MM.1S (cell line): ENCODE results near the gene ULK4.
"Not testable (repeated sequence)": the region's sequence is repeated elsewhere in the genome, so short reads cannot be mapped to it uniquely, and the experiment has no call there.

Source experiments
- DNase-seq: peaks from one replicate; pipeline ENCODE4 v3.0.0-alpha.2; 2015
- H2AFZ ChIP-seq: fragments of 300-600 bp; sonication (generic); 2 replicates; pipeline ENCODE4 v1.6.0; 2016; ENCODE audit warnings: antibody characterized with exemption, low read length
- H3F3A ChIP-seq: fragments of 300-600 bp; sonication (generic); 2 replicates; pipeline ENCODE4 v1.6.1; 2016; ENCODE audit warnings: mild to moderate bottlenecking, antibody characterized with exemption, low read length, moderate library complexity, mixed read lengths; ENCODE audit not compliant: insufficient read depth
- H3K27ac ChIP-seq: fragments of 300-600 bp; sonication (generic); 2 replicates; pipeline ENCODE4 v1.5.1; 2016; ENCODE audit warnings: mild to moderate bottlenecking, low read length
- H3K27me3 ChIP-seq: fragments of 300-600 bp; sonication (generic); replicated peaks from 2 replicates; pipeline ENCODE4 v1.6.0; 2016; ENCODE audit warnings: low read length; ENCODE audit not compliant: insufficient read depth
- H3K36me3 ChIP-seq: fragments of 300-600 bp; sonication (generic); replicated peaks from 2 replicates; pipeline ENCODE4 v1.6.1; 2016; ENCODE audit warnings: mild to moderate bottlenecking, low read length, mixed read lengths; ENCODE audit not compliant: insufficient read depth
- H3K4me1 ChIP-seq: fragments of 300-600 bp; sonication (generic); 2 replicates; pipeline ENCODE4 v1.6.1; 2016; ENCODE audit warnings: low read length, mixed read lengths
- H3K4me2 ChIP-seq: fragments of 300-600 bp; sonication (generic); 2 replicates; pipeline ENCODE4 v1.6.0; 2016; ENCODE audit warnings: low read depth, low read length
- H3K4me3 ChIP-seq: fragments of 300-600 bp; sonication (generic); 2 replicates; pipeline ENCODE4 v1.5.1; 2016; ENCODE audit warnings: low read length, mixed read lengths
- H3K79me2 ChIP-seq: fragments of 300-600 bp; sonication (generic); 2 replicates; pipeline ENCODE4 v1.6.1; 2016; ENCODE audit warnings: mixed run types, low read length, mixed read lengths
- H3K9ac ChIP-seq: fragments of 300-600 bp; sonication (generic); 2 replicates; pipeline ENCODE4 v1.6.1; 2016; ENCODE audit warnings: low read length, mixed read lengths
- H3K9me2 ChIP-seq: fragments of 300-600 bp; sonication (generic); replicated peaks from 2 replicates; pipeline ENCODE4 v1.6.1; 2016; ENCODE audit warnings: mild to moderate bottlenecking, low read length, mixed read lengths; ENCODE audit not compliant: insufficient read depth
- H3K9me3 ChIP-seq: fragments of 300-600 bp; sonication (generic); replicated peaks from 2 replicates; pipeline ENCODE4 v1.6.1; 2016; ENCODE audit warnings: mild to moderate bottlenecking, low read length, mixed read lengths; ENCODE audit not compliant: insufficient read depth
- H4K20me1 ChIP-seq: fragments of 300-600 bp; sonication (generic); 2 replicates; pipeline ENCODE4 v1.6.1; 2016; ENCODE audit warnings: mild to moderate bottlenecking, low read length, moderate library complexity, mixed read lengths; ENCODE audit not compliant: insufficient read depth
- CTCF ChIP-seq: fragments of 300-600 bp; sonication (generic); IDR thresholded peaks from 2 replicates; pipeline ENCODE4 v1.5.1; 2016; ENCODE audit warnings: antibody characterized with exemption, low read length, mixed read lengths
- EZH2 ChIP-seq: fragments of 300-600 bp; sonication (generic); optimal IDR thresholded peaks from 2 replicates; pipeline ENCODE3; 2017; ENCODE audit warnings: low read depth, mild to moderate bottlenecking, antibody characterized with exemption, low read length, mixed read lengths
- EZH2phosphoT487 ChIP-seq: fragments of 300-600 bp; sonication (generic); IDR thresholded peaks from 2 replicates; pipeline ENCODE4 v1.6.1; 2018; ENCODE audit warnings: antibody characterized with exemption, low read length

ULK4 gene

DNA sequence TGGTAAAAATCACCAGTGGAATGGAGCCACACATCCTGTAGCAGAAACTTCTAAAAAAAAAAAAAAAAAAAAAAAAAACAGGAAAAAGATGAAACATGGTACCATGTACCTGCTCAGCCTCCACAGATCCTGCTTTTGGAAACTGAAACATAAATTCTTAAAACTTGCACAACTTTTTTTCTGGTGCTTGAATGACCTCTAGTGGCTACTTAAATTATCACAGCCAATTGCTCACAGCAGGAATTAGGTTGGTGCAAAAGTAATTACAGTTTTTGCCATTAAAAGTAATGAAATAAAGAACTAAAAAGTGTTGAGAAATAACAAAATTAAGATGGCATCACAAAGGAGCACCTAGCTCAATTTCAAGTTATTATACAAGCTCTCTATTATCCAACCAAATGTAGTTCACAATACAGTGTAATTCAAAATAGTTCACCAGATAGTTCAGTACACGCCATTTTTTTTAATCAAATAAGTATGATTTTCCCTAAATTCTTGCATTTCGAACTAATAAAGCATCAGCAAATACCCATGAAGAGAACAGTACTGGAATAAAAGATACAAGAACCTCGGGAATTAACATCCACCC lies 80.6 kb downstream of the ULK4 start:
- no peaks in the 10 kb centered on the region for H3K9me3 ChIP-seq
- TF ChIP-seq EZH2 (no peak), CTCF (peak; percentile 59), EZH2phosphoT487 (no peak)
- no peak overlapping the region for H3K4me3 ChIP-seq
- no peaks in the 10 kb centered on the region for H3K79me2 ChIP-seq
- no peak overlapping the region for H3K9ac ChIP-seq
- peak; percentile 59 for DNase-seq
- H3K27ac ChIP-seq: no peak overlapping the region
- no peak overlapping the region for H2AFZ ChIP-seq
- no peaks in the 10 kb centered on the region for H3K27me3 ChIP-seq
- H3K4me2 ChIP-seq: no peak overlapping the region
- no peaks in the 10 kb centered on the region for H3K4me1 ChIP-seq
- H4K20me1 ChIP-seq: no peaks in the 10 kb centered on the region
- no peaks in the 10 kb centered on the region for H3K36me3 ChIP-seq
- H3F3A ChIP-seq: no peaks in the 10 kb centered on the region
- H3K9me2 ChIP-seq: no peaks in the 10 kb centered on the region

DNA sequence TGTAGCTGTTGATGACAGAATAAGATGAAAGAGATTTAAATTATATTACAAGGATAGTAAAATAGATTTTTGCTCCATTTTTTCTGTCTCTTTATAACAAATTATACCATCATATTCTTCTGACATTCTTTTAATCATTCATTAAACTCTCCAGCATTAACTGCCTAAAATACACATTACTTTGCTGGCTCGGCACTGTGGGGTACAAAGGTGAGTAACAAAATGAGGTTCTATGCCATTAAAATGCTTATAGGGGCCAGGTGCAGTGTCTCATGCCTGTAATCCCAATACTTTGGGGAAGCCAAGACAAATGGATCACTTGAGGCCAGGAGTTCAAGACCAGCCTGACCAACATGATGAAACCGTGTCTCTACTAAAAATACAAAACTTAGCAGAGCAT lies 81.5 kb downstream of the ULK4 start:
- no peak overlapping the region for H2AFZ ChIP-seq
- no peaks in the 10 kb centered on the region for H3K27me3 ChIP-seq
- no peaks in the 10 kb centered on the region for H3K9me3 ChIP-seq
- no peaks in the 10 kb centered on the region for H3K79me2 ChIP-seq
- no peak for DNase-seq
- TF ChIP-seq CTCF (no peak), EZH2 (no peak), EZH2phosphoT487 (no peak)
- H3K9ac ChIP-seq: no peak overlapping the region
- H3K36me3 ChIP-seq: no peaks in the 10 kb centered on the region
- H3K9me2 ChIP-seq: no peaks in the 10 kb centered on the region
- H3K4me3 ChIP-seq: no peak overlapping the region
- no peak overlapping the region for H3K27ac ChIP-seq
- H4K20me1 ChIP-seq: no peaks in the 10 kb centered on the region
- no peaks in the 10 kb centered on the region for H3F3A ChIP-seq
- no peaks in the 10 kb centered on the region for H3K4me1 ChIP-seq
- no peak overlapping the region for H3K4me2 ChIP-seq

- H3K9me2 ChIP-seq, H4K20me1 ChIP-seq, H3K27ac ChIP-seq, H3K4me3 ChIP-seq, H3K4me1 ChIP-seq, DNase-seq, H3K4me2 ChIP-seq, H2AFZ ChIP-seq, H3K9me3 ChIP-seq, H3K36me3 ChIP-seq, H3F3A ChIP-seq, H3K27me3 ChIP-seq, H3K9ac ChIP-seq, H3K79me2 ChIP-seq: not testable (repeated sequence)
Measured at GRCh38 chr3:41877741-41878140, 84.2 kb downstream of the ULK4 start.

GRCh38 chr3:41874022-41874421 lies 87.9 kb downstream of the ULK4 start:
- H3K4me2 ChIP-seq: no peak overlapping the region
- H3K4me1 ChIP-seq: no peaks in the 10 kb centered on the region
- no peaks in the 10 kb centered on the region for H3F3A ChIP-seq
- H3K9me3 ChIP-seq: no peaks in the 10 kb centered on the region
- no peak overlapping the region for H2AFZ ChIP-seq
- DNase-seq: no peak
- no peaks in the 10 kb centered on the region for H3K9me2 ChIP-seq
- H3K9ac ChIP-seq: no peak overlapping the region
- TF ChIP-seq EZH2phosphoT487 (no peak), CTCF (no peak), EZH2 (no peak)
- H3K27me3 ChIP-seq: no peaks in the 10 kb centered on the region; the same call in 1 of the 2 replicates
- H3K79me2 ChIP-seq: no peaks in the 10 kb centered on the region
- H3K27ac ChIP-seq: no peak overlapping the region
- H4K20me1 ChIP-seq: no peaks in the 10 kb centered on the region
- no peaks in the 10 kb centered on the region for H3K36me3 ChIP-seq
- H3K4me3 ChIP-seq: no peak overlapping the region
